GM18909 (cell line): ENCODE results near the gene CHKA.

Source experiments
- ATAC-seq: cut with Tn5 transposase; IDR thresholded peaks from one replicate; pipeline ENCODE4 v1.9.1; 2021; ENCODE audit warnings: mild to moderate bottlenecking; ENCODE audit not compliant: unreplicated experiment, poor library complexity

CHKA gene

DNA sequence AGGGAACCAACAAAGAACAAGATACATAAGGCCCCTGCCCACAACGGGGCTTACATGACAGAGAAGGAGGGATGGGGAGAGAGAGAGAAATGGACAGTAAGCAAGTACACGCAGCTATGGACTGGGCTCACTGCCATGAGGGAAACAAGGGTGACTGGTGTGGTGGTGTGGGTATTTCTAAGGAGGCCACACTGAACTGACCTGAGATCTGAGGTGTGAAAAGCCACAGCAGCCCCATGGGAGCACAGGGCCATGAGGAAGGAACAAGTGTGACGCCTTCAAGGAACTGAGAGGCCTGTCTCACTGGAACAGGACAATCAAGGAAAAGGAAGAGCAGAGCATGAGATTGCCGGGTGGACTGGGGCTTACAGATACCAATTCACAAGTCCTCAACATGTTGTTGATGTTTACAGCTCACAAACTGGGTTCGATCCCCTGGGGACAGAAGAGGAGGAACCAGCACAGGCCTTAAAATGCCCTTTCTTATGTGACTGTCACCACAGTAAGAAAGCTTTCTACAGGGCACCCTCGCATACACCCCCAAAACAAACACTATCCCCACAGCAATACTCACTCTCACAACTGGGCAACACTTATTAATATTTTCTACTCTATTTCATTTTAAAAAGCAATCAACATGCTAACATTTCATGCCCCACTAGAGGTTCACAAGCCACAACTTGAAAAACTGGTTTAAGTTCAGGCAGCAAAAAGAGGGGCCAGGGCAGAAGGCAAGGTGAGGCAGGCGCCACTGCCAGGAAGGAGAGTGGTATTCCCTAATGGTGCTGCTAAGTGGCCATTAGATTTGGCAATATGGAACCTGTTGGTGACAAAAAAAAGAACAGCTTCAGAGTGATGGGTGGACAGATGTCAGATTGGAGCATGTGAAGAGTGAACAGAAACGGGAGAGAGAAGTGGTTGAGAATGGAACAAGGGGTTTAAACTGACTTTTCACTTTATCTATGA lies 43.3 kb downstream of the CHKA start:
- no peak for ATAC-seq

DNA sequence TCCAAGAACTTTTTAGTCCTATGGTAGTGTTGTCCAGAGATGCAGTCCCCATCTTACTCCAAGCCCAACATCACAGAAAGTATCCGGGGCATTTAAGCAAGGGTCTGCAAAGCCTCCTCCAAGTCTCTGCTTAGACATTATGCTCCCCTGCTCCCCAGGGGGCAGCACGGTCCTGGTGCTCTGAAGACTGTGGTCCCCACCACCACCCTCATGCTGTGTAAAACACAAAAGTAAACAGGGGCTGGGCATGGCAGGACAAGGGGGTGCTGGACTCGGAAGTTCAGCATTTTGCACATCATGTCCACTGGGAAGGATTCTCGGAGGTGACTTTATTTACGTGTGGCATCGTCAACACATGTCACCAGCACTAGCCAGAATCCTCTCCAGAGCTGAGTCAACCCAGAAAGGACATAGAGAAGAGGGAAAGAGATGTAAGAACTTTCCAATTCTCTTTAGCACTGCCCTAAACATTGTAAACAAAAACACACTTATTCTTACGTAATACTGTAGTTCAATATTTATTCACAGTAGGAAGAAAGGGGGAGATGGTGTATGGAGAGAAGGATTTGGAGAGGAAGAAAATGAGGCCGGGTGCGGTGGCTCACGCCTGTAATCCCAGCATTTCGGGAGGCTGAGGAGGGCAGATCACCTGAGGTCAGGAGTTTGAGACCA lies 44.7 kb downstream of the CHKA start:
- ATAC-seq = no peak

DNA sequence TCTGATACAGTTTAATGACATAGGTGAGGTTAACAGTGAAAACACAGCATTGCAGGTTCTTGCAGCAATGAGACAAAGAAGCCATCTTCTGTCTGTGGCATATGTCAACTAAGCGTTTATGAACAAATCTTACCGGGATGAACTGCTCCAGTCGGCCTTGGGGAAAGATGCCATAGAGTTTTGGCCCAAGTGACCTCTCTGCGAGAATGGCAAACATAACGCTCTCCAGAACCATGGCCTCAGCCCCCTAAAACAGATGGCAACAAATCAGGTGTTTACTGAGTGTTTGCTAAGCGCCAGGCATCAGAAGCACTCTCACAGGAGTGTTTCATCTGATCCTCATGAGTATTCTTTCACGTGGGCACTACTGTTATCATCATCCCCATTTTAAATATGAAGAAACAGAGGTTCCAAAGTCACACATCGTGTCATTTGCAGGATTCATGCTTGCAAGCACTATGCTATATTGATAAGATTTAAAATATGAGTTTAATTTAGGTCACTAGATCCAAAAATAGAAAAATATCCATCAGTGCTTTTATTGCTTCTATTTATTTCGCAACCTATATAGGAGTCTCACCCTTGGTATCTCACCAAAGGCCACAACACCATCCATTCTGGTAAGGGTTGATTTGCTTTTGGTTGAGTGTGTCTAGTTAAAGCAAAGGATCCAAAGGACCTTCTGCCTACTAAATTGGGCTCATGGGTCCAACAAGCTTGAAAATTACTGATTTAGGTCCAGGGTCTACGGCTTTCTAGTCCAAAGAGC lies 46.4 kb downstream of the CHKA start:
- no peak for ATAC-seq

DNA sequence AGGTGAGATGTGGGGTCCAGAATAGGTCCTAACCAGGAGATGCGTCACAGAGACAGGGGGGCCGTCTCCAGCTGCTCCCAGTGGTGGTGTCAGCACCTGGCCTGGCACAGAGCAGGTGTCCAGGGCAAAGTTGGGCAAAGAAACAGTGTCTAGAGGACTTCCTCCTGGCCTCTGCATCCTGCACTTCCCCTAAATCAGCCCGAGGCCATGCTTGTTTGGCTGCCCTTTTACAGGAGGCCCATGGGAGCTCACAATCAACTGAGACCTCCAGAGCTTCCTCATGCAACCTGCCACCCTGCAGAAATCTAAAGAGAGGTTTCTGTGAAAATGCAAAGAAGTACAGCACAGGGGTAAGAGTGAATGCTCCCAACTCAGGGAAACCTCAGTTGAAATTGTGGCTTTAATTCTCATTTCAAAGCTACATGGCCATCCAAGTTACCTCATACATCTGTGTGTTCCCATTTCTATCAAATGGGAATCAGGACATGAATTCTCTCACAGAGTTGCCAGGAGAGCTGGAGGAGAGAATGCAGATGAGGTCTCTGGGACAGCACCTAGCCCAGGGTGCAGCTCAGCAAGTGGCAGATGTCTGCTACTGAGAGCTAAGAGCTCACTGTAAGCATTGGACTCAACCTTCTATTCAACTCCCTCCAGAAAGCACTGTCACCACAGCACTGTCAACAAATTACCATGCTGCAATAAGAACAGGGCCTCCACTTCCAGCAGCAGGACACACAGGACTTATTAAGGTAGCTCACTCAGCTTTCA lies 49.7 kb downstream of the CHKA start:
- no peak for ATAC-seq

DNA sequence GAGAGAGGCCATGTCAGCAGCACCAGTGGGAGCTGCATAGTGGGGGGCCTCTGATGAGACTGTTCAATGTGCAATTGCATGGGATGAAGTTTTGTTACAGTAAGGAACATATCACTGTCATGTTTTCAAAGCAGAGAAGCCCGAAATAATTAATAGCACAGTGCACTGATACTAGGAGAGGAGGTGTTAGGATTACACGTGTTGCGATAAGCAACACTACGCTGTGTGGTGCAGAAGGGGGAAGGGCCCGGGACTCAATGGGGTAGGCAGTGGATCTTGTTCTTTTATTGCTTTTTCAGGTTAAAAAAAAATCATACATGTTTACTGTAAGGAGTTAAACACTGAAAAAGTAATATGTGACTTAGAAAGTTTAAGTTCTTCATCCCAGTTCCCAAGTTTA lies 53.2 kb downstream of the CHKA start:
- no peak for ATAC-seq

DNA sequence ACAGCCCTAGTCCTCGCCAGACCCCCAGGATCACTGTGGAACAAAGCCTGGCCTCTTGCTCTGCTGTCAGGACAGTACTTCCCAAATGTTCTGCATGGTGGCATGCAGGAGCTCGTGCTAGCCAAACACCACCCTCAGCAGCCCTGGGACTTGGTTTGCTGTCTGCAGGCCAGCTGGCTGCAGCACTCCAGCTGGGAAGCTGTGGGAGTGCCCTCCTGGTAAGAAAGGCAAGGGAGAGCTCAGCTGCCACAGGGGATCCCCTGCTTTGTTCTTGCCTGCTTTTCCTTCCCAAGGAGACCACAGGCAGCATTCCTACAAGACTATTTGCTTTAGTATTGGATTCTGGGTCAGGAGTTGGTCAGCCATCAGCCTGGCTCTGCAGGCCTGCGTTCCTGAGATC lies 54.4 kb downstream of the CHKA start:
- no peak for ATAC-seq

DNA sequence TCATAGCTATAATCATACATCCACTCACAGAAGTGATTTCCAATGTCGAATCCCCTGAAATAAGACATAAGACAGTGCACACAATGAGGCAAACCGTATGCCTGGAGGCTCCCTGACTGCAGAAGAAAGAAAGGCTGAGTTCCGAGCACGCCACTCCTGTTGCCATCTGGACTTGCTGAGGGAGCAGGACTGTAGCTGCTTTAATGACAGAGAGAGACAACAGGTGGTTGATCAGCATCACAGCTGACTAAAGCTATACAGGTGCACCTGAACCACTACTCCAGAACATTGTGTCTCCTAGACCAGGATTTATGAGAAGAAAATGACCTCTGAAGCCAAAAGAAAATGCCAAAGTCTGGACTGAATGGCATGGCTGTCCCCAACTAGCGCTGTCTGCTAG lies 55.3 kb downstream of the CHKA start:
- ATAC-seq = no peak

DNA sequence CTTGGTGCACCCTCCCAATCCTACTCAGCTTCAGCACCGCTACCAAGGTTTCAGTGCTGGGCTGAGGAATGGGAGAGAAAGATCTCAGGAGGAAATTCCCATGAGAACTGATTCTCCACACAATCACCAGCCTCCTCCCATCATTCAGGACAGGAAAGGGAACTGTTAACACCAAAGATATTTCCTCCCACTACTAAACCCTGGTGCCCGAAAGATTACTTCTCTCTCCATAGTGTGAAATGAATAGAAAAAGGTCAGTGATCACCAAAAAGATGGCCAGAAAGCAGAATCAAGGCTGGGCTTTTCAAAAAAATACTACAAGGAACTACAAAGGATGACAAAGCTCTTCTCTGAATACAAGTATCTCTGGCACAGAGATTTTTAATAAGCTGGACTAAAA lies 56.3 kb downstream of the CHKA start:
- ATAC-seq = no peak

DNA sequence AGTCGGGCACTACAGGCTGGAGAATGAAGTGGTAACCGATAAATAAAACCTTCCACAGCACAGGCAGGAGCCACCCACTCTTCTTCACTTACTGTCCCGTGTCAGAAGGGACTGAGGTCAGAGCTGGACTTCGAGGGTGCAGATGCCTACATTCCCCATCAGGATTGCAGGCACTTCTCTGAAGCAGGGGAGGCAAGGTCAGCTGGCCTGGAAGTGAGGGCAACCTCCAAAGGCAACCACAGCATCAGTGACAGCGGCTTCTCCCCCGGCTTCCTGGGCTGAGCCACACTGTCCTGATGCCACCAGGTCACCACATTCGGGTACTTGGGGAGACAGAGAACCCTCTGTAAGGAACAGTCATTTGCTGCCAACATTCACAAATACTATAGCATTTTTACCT lies 59.7 kb downstream of the CHKA start:
- no peak for ATAC-seq

DNA sequence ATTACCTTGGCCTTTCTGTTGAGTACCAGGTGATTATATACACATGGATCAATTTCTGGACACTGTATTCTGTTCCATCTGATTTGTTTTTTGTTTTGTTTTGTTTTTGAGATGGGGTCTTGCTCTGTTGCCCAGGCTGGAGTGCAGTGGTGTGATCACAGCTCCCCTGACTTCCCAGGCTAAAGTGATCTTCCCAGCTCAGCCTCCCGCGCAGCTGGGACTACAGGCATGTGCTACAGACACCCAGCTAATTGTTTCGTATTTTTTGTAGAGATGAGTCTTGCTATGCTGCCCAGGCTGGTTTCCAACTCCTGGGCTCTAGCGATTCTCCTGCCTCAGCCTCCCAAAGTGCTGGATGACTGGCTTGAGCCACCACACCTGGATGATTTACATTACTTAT lies 63.4 kb downstream of the CHKA start:
- ATAC-seq = no peak

DNA sequence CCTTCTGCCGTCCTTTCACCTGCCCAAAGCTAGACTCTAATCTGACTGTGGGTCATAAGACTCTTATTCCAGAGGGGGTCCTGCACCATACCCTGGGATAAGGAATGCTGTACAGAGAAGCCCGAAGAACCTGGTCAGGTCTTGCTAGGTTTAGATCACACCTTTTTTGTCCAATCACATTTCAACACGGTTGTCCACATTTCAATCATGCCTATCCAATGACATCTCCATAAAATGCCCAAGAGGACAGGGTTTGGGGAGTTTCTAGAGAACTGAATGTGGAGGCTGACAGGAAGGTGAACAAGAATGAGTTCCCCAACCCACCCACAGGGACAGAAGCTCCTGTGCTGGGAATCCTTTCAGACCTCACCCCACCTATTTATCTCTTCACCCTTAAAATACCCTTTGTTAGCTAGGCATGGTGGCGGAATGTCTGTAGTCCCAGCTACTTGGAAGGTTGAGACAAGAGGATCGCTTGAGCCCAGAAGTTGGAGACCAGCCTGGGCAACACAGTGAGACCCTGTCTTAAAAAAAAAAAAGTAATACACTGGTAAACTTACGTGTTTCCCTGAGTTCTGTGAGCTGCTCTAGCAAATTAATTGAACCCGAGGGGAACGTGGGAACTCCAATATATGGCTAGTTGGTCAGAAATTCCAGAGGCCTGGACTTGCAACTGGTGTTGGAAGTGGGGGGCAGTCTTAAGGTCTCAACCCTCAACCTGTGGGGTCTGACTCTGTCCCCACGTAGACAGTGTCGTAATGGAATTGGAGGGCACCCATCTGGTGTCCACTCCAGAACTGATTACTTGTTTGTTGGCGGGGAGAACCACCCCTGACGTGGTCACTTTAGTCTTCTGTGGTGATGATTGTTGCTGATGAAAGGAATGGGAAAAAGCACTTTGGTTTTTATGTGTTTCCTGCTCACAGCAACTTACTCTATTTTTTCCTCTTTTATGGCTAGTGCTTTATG lies 64.6 kb downstream of the CHKA start:
- ATAC-seq = no peak

DNA sequence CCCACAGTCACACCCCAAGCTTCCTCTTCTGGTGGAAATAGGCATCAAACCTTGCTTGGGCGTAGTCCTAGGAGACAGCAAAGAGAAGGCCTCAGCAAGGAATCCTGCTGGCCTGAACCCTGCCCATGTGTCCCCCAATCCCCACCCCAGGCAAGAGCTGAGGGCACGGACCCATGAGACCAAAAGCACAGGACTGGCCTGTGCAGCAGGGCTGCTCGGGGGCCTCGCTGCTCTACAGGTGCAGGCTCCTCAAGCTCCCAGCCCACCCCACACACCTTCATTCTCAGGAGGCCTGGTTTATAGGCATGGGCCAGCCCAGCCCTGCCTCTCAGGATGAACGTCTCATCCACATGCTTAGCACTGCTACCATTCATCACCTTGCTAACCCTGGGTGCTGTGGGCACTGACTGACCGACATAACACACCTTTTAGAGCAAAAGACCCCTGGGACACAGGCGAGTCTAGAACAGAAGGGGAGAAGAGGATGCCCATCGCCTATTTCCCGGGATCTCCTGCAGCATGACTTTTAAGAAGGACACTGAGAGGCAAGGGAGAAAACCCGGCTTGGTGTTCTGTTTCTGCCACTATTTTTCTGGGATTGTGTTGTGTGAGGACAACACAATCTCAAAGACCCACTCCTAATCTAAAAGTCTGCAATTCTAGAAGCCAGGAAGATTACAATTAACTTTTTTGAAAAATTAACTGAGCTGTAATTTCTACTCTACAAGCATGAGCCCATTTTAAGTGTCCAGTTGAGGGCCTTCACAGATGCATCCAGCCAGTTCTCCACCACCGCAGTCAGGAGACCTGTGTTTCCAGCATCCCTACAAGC lies 67.0 kb downstream of the CHKA start:
- ATAC-seq = no peak

DNA sequence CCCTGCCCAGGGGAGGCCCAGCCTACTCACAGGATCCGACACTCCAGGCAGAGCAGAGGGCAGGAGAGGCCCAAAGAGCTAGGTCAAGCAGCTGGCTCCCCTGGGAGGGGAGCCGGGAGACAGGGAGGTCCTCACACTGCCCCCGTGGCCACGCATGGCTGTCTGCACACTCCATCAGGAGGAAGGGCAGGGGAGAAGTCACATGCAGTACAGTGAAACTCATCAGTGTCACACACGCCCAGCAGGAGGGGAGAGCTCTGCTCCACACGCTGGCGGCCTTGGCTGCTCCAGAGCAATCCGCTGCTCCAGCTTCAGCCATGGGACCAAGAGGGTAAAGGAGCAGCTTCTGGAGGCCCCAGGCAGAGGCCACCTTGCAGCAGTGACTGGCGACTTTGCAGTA lies 68.1 kb downstream of the CHKA start:
- no peak for ATAC-seq

DNA sequence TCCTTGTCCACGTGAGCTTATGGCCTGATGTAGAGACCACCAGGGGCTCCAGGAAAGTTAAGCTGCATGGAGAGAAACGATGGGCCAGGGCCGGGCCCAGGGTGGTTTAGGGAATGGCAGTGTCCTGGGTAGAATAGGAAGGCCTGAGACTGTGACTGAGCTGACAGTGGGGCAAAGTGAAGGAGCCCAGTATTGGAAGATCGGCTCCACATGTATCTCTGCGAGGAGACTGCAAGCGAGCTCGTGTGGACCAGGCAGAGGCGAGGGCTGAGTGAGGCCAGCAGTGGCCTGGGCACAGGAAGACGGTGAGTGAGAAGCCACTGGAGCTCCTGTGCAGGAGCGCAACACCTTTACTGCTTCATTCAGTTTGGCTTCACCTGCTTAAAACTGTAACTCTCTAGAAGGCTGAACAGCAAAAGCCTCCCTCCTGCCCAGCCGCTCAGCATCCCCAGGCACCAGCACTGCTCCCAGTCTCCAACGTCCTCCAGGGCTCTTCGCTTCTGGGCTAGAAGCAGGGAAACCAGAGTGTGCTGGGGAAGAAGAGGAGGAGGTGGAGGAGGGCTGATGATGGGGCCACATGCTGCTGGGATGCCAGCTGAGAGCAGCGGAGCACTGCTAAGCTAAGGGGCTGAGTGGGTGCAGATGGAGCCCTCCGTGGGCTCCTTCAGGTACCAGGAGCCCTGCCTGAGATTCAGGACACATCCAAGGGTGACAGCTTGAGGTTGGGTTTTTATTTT lies 68.9 kb downstream of the CHKA start:
- ATAC-seq = no peak

DNA sequence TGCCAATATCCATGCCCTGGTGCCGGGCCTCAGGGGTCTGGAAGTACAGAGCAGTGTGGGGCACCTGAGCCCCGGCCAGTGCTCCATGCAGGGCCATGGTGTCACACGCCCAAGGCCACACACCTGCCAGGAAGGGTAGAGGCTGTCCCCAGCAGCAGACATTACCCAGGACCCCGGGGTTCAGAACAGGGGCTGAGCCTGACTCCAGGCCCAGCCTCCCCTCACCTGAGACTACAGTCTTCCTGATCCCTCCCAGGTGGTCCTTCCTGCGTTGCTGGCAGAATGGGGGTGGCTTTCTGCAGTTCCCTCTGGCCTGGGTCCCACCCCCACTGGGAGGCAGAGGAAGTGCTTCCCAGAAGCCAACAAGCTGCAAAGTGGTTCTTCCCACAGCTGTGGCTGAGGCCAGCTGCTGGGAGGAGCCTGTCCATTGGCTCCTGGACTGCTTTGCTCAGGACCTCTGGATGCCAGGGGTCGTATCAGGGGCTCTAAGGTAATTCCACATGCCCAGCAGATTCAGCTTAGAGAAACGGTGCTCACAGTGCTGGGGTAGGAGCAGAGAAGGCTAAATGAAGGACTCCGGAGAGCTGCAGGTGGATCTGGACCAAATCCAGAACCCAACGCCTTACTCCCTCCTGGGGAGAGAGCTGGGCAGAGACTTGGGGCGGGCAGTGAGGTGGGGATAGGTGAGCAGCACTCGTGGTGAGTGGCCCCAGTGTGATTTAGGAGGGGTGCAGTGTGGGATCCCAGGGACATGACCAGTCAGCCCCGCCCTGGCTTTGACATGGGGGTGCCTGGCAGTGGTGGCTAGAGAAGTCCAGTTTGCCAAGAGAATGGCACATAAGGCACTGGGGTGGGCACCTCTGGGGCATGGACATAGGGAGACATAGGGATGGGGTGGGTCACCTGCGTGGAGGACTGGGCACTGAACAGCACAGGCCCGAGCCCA lies 69.7 kb downstream of the CHKA start:
- ATAC-seq = no peak

DNA sequence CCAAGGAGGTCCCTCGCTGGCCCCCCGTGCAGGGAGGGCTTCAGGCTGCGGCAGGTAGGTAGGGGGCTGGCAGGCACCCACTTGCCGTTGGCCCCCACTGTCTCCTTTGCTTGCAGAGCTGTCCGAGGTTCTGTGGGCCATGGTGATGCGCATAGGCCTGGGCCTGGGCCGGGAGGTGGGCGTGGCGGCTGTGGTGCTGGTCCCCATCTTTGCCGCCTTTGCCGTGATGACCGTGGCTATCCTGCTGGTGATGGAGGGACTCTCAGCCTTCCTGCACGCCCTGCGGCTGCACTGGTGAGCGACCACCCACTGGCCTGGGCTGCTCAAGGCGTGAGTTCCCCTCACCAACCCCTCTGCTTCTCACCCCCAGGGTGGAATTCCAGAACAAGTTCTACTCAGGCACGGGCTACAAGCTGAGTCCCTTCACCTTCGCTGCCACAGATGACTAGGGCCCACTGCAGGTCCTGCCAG lies 70.8 kb downstream of the CHKA start:
- ATAC-seq = no peak
